Measurements from ENCODE around the gene CHFR. TPM values are rescaled to one million over a fixed set of nuclear protein-coding genes. Genes with fewer than 3 reads are reported as not detected.

The CHFR gene
- total and polyA plus RNA-seq, 9 of the 15 experiments (the other 6 are each of a cell fraction or from before 2014, with no cell fraction given): 0.61 to 33.9 (median 19.3) TPM

- TF ChIP-seq FOS (IDR thresholded peaks at IDR 0.05; ENCODE audit: extremely low read depth, insufficient read length): peak; percentile 81
- peak; percentile 69 for TF ChIP-seq NFYB (IDR thresholded peaks at IDR 0.05; ENCODE audit: extremely low read depth, insufficient read length)
- TF ChIP-seq PHB2 (IDR thresholded peaks at IDR 0.05; ENCODE audit: low read depth): no peak
- peak; percentile 39 for TF ChIP-seq SP2 (IDR thresholded peaks at IDR 0.05; ENCODE audit: extremely low read depth, low read depth, low read length, poor library complexity, severe bottlenecking)
- TF ChIP-seq THRAP3 (IDR thresholded peaks at IDR 0.05; ENCODE audit: borderline replicate concordance): no peak
- TF ChIP-seq PKNOX1 (IDR thresholded peaks at IDR 0.05): peak; percentile 97
- TF ChIP-seq CGGBP1 (CRISPR knock-in tag; IDR thresholded peaks at IDR 0.05): no peak
- no peak for TF ChIP-seq HCFC1 (IDR thresholded peaks at IDR 0.05; ENCODE audit: low read depth, low read length)
- no peak for TF ChIP-seq PBX2 (CRISPR knock-in tag; IDR thresholded peaks at IDR 0.05; ENCODE audit: low read depth)
- peak; percentile 50 for TF ChIP-seq PBX2 (tag; conservative IDR thresholded peaks at IDR 0.05; ENCODE audit: low read depth)
- TF ChIP-seq POLR2G (IDR thresholded peaks at IDR 0.05; ENCODE audit: low read depth, low read length): 0 out of 2 replicates have a peak, but pooled peaks have one; percentile 40
- TF ChIP-seq MTA3 (IDR thresholded peaks at IDR 0.05; ENCODE audit: borderline replicate concordance): no peak
- TF ChIP-seq RBM25 (IDR thresholded peaks at IDR 0.05; ENCODE audit: low read depth, low read length, severe bottlenecking): peak; percentile 31
- no peak for TF ChIP-seq ARID3A (IDR thresholded peaks at IDR 0.05; ENCODE audit: borderline replicate concordance, low read depth, low read length)
- no peak for TF ChIP-seq PTBP1 (IDR thresholded peaks at IDR 0.05; ENCODE audit: low read depth, low read length)
- TF ChIP-seq NUFIP1 (IDR thresholded peaks at IDR 0.05; ENCODE audit: partially characterized antibody): no peak
- TF ChIP-seq ZBTB17 (CRISPR knock-in tag; IDR thresholded peaks at IDR 0.05): no peak
- no peak for TF ChIP-seq GABPB1 (CRISPR knock-in tag; IDR thresholded peaks at IDR 0.05)
- TF ChIP-seq SMARCA4 (IDR thresholded peaks at IDR 0.05): no peak
- no peak for TF ChIP-seq RCOR1 (IDR thresholded peaks at IDR 0.05; ENCODE audit: borderline replicate concordance in 1 of 2, low read depth in 2 of 2, low read length in 2 of 2)
These were observed 21.0 kb upstream of the CHFR start (continued) for GRCh38 chr12:132908145-132909029.

Measured in K562 (cell line).